Stimulated activated CD8-positive, alpha-beta memory T cell treated with anti-CD3 and anti-CD28 coated beads, Interleukin-2, amount 100 ng/mL, for 1 hour (primary cell): ENCODE data around the gene NRIP1.

Experiments used
- DNase-seq, 2 donors: peaks; one replicate each; pipeline ENCODE4 v3.0.0-alpha.2; 2020; ENCODE audit warnings: low read depth in 2 of 2

The NRIP1 gene, protein sequence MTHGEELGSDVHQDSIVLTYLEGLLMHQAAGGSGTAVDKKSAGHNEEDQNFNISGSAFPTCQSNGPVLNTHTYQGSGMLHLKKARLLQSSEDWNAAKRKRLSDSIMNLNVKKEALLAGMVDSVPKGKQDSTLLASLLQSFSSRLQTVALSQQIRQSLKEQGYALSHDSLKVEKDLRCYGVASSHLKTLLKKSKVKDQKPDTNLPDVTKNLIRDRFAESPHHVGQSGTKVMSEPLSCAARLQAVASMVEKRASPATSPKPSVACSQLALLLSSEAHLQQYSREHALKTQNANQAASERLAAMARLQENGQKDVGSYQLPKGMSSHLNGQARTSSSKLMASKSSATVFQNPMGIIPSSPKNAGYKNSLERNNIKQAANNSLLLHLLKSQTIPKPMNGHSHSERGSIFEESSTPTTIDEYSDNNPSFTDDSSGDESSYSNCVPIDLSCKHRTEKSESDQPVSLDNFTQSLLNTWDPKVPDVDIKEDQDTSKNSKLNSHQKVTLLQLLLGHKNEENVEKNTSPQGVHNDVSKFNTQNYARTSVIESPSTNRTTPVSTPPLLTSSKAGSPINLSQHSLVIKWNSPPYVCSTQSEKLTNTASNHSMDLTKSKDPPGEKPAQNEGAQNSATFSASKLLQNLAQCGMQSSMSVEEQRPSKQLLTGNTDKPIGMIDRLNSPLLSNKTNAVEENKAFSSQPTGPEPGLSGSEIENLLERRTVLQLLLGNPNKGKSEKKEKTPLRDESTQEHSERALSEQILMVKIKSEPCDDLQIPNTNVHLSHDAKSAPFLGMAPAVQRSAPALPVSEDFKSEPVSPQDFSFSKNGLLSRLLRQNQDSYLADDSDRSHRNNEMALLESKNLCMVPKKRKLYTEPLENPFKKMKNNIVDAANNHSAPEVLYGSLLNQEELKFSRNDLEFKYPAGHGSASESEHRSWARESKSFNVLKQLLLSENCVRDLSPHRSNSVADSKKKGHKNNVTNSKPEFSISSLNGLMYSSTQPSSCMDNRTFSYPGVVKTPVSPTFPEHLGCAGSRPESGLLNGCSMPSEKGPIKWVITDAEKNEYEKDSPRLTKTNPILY (N-terminal part only)

DNA sequence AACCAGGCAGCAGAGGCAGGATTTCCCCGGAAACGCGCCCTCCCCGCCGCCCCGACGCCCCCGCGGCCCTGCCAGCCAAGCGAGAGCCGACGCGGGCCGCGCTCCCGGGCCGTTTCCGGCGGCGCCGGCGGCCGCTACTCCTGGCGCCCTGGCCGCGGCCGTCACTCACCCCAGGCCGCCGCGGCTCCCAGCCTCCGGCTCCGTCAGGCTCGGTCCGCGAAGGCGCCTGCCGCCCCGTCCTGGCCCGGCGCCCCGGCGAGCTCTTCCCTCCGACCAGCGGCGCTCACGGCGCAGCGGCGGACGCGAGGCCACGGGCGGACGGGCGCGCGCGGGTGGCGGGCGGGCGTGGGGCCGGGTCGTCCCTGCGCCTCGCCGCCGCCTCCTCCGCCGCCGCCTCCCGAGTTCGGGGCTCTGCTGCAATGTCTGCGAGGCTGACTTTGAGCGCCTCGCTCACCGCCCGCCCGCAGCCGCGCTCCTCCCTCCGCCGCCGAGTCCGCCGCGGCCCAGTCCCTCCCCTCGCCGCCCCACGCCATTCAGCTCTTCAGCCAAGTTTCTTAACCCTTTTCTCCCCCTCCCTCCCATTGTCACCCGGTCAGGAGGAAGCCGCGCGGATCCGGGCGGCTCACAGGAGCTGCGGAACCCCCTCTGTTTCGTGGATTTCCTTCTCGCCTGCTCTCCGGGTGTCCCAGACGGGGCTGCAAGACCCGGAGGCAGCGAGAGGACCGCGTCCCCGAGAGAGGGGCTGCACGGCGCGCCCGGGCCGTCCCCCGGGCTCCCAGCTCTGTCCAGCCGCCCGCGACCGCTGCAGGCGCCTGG lies at the start of gene NRIP1:
Gene NRIP1 (minus strand): TSS at position 425 of the 816 bp plus-strand sequence. CDS start 96,808 bp downstream, outside the sequence.
- DNase-seq = peak; percentile 65

DNA sequence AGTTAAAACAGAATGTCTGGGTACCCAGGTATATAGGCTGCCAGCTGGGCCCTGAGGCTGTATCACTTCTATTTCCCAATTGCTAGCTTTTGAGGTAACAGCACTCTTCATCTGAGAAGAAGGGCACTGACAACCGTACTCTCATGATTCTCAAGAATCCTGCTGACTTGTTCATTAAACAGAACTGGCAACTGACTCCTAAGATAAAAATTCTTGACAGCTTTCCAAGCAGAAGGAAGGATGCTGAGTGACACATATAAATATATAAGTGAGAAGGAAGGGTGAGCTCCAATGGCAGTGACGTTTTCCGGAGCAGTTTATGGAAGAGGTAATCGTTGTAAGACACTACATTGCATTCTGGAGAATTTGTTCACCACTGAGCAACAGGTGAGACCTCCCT lies 48.1 kb upstream of the NRIP1 start:
- no peak for DNase-seq

DNA sequence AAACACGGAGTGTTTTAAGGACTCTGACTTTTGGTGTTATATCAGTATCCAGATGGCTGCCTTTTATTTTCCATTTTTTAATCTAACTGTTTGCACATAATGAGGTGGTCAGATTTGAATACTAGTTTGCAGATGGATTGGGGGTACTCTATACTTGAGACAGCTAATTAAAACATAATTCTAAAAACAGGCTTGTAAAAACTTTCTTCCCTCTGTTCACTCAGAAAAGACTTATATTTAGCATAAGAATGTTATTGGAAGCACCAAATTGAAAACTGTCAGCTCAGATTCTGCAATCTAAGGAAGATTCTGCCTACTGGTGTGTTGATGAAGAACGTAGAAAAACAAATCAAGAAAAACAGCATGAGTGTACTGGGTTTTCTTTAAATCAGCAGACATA lies 44.0 kb upstream of the NRIP1 start:
- DNase-seq = no peak

GRCh38 chr21:15104470-15104869 lies 39.7 kb upstream of the NRIP1 start:
- DNase-seq = no peak

GRCh38 chr21:15098908-15099307 lies 34.1 kb upstream of the NRIP1 start:
- DNase-seq = no peak

DNA sequence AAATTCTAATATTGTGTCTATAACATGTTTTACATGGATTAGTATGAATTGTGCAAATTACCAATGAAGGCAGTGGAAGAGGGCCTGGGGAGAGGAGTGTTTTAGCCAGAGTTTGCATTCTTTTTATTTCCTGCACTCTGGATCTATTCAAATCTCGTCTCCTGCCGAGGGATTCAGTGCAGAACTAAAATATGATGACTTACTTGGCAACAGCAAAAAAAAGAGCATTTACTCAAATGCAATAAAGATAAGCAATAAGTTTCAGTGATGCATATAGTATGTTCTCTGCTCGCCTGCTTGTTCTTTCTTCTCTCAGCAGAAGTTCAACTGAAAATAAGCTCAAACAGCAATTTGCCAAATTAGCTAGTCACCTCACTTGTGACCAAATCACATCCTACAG lies 33.4 kb upstream of the NRIP1 start:
- no peak for DNase-seq

- DNase-seq = no peak
Observed at GRCh38 chr21:15097580-15097979, 32.8 kb upstream of the NRIP1 start.

GRCh38 chr21:15096146-15096545 lies 31.3 kb upstream of the NRIP1 start:
- no peak for DNase-seq

- DNase-seq = no peak
Observed at GRCh38 chr21:15095326-15095725, 30.5 kb upstream of the NRIP1 start.

- no peak for DNase-seq
Observed at GRCh38 chr21:15094706-15095105, 29.9 kb upstream of the NRIP1 start.

- DNase-seq = no peak
Observed at GRCh38 chr21:15093216-15093615, 28.4 kb upstream of the NRIP1 start.

DNA sequence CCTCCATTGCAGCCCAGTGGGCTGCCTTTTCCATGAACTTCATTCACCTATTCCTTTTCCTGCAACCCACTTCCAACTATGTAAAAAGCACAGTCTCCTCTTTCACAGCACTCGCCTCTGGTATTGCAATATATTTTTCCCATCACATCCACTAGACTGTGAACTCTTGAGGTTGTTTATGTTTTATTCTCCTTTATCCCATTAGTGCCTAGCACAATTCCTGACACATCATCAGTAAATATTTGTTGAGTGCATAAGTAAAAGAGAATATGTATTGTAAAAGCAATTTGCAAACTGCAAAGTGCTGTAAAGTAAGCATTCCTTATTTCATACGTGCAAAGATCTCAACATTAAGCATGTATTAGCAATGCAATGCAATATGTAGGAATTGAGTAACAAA lies 27.9 kb upstream of the NRIP1 start:
- no peak for DNase-seq

- DNase-seq = no peak
Observed at GRCh38 chr21:15090390-15090789, 25.6 kb upstream of the NRIP1 start.

GRCh38 chr21:15088488-15088887 lies 23.7 kb upstream of the NRIP1 start:
- DNase-seq = no peak

- DNase-seq = no peak
Observed at GRCh38 chr21:15084668-15085067, 19.9 kb upstream of the NRIP1 start.

GRCh38 chr21:15080526-15080925 lies 15.7 kb upstream of the NRIP1 start:
- DNase-seq = no peak

DNA sequence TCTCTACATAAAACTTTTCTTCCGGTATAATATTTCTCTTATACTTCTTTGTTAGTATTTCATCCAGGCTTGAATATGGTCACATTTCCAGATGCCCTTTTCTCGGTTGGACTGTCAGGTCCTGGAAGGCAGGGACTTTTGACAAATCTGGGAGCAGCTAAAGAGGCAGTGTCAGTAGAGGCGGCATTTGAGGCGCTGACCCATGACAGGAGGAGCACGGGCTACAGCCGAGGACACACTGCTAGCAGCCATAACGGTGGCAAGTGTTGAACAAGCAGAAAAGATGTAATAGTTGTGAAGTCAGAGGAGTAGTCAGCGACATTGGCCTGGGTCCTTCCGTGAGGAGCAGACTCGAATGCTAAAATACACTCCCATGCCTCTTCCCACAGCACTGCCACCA lies 14.5 kb upstream of the NRIP1 start:
- DNase-seq = no peak

DNA sequence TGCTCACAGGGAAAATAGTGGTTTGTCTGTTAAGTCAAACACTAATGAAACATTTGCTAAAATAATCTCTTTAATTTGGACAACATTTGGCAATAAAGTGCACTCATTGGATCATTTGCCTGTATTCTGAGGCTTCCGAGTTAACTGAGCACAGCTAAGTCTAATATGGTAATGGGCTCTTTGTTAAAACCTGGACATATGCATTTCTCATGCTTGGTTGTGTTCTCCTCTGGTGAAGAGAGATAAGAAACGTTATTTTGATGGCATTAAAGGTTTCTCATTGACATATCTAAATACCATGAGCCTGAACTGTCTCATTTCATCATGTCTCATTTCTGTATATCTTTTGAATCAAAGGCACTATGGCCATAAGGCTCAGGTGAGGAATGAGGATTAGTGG lies 13.4 kb upstream of the NRIP1 start:
- no peak for DNase-seq

DNA sequence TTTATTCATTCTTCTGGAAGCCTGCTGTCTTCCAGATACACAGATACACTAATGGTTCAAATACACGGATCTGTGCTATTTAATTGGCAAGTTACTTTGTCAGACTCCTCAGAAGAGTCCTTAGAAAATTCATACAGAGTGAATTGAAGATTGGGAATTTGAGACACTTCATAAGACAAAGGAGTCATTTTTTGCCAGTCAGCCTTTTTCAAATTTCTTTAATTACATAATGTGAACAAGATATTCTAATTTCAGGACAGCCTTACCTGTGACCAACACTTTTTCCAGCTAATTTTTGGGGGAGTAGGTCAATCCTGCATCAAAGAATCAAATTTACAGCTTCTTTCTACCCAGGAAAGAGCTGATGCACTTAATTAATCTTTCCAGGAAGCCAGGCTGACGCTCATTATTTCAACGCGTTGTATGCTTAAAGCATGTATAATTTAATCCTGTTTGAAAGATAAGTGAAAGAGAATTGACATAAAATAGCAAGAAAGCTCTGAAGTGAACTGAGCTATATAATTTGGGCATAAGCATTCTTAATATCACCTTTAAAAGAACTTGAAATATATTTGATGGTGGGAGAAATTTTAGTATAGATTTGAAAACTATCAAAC lies 12.8 kb upstream of the NRIP1 start:
- no peak for DNase-seq

DNA sequence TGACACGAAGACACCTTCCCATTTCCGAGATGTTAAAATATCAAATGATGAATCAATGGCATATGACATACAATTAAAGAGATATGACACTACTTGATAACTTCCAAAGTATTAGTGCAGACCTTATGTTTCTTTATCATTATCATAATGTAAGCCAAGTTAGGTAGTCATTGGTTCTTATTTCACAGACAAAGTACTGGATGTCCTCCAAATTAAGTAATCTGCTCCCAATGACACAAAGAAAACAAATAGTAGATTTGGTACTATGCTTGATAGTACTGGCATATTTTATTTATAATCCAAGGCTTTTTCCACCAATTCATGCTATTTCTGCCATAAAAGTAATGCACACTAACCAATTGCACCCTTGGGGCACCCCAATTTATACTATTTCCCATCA lies 11.9 kb upstream of the NRIP1 start:
- DNase-seq = no peak

- DNase-seq = no peak
Observed at GRCh38 chr21:15071009-15071408, 6.2 kb upstream of the NRIP1 start.
